Naive thymus-derived CD4-positive, alpha-beta T cell (primary cell): Measurements from ENCODE around the gene MPDU1. TPM values are rescaled to one million over a fixed set of nuclear protein-coding genes. Genes with fewer than 3 reads are reported as not detected.
A peak's percentile ranks its signal among the peaks of the same experiment; 100 is the strongest.
"Not testable (repeated sequence)": the region's sequence is repeated elsewhere in the genome, so short reads cannot be mapped to it uniquely, and the experiment has no call there.

Experiments
- ATAC-seq: fragments of 150-1000 bp; cut with Tn5 transposase; 2 replicates; pipeline ENCODE4 v1.10.0; 2021; ENCODE audit warnings: mild to moderate bottlenecking, moderate library complexity
- CTCF ChIA-PET: fragments of 350-600 bp; sonication (Branson Sonifier 250); formaldehyde crosslinking; loops from one replicate; lab custom pipeline; 2021; ENCODE audit warnings: antibody characterized with exemption; lab: Charles Lee
- POLR2A ChIA-PET: fragments of 350-600 bp; sonication (Branson Sonifier 250); formaldehyde crosslinking; loops from one replicate; lab custom pipeline; 2021; ENCODE audit warnings: antibody characterized with exemption, inconsistent platforms; lab: Charles Lee
- DNase-seq, 9 donors: peaks; one replicate each; pipeline versions ENCODE4 v3.0.0 to v3.0.0-alpha.2; 2020 to 2022; ENCODE audit warnings: mixed read lengths in 1 of 9
- H3K27ac ChIP-seq: one replicate; pipeline ENCODE4 v1.7.0; 2013; ENCODE audit warnings: mild to moderate bottlenecking, low read depth, low read length, moderate library complexity
- H3K27me3 ChIP-seq, 2 donors: one replicate each; pipeline ENCODE4 v1.7.0; 2013; ENCODE audit warnings: low read length in 2 of 2, mild to moderate bottlenecking in 2 of 2, moderate library complexity in 2 of 2; ENCODE audit not compliant: control insufficient read depth in 2 of 2, insufficient read depth in 2 of 2
- H3K36me3 ChIP-seq, 3 experiments: 1 replicate in 2 of 3; 2 replicates in 1 of 3; pipeline ENCODE4 v1.7.0; 2013; ENCODE audit warnings: low read length in 3 of 3, mild to moderate bottlenecking in 3 of 3, moderate library complexity in 1 of 3; ENCODE audit not compliant: insufficient read depth in 3 of 3, control insufficient read depth in 2 of 3
- H3K4me1 ChIP-seq, 2 donors: one replicate each; pipeline ENCODE4 v1.7.0; 2013; ENCODE audit warnings: low read length in 2 of 2, mild to moderate bottlenecking in 2 of 2, moderate library complexity in 1 of 2; ENCODE audit not compliant: control insufficient read depth in 2 of 2, insufficient read depth in 2 of 2
- H3K4me3 ChIP-seq: 2 replicates; pipeline ENCODE4 v1.7.0; 2013; ENCODE audit warnings: mild to moderate bottlenecking, low read length
- H3K9me3 ChIP-seq, 3 experiments: 1 replicate in 2 of 3; 2 replicates in 1 of 3; pipeline ENCODE4 v1.7.0; 2013; ENCODE audit warnings: low read length in 3 of 3; ENCODE audit not compliant: control insufficient read depth in 2 of 3
- H3K27ac Mint-ChIP-seq, 9 donors: one replicate each; pipeline ENCODE4 v1.8.0; 2020 to 2022; ENCODE audit warnings: mixed read lengths in 9 of 9, mild to moderate bottlenecking in 8 of 9, moderate library complexity in 5 of 9, inconsistent platforms in 2 of 9
- H3K27me3 Mint-ChIP-seq, 5 donors: one replicate each; pipeline ENCODE4 v1.8.0; 2021 to 2022; ENCODE audit warnings: mixed read lengths in 5 of 5, mild to moderate bottlenecking in 1 of 5
- H3K36me3 Mint-ChIP-seq, 5 donors: one replicate each; pipeline ENCODE4 v1.8.0; 2020 to 2022; ENCODE audit warnings: mixed read lengths in 5 of 5, mild to moderate bottlenecking in 3 of 5, inconsistent platforms in 1 of 5
- H3K4me1 Mint-ChIP-seq, 7 donors: one replicate each; pipeline ENCODE4 v1.8.0; 2020 to 2022; ENCODE audit warnings: mixed read lengths in 7 of 7, mild to moderate bottlenecking in 3 of 7, inconsistent platforms in 1 of 7
- H3K4me3 Mint-ChIP-seq, 10 donors: one replicate each; pipeline ENCODE4 v1.8.0; 2020 to 2022; ENCODE audit warnings: mild to moderate bottlenecking in 10 of 10, mixed read lengths in 10 of 10, moderate library complexity in 6 of 10, inconsistent platforms in 2 of 10
- H3K9me3 Mint-ChIP-seq, 11 donors: one replicate each; pipeline ENCODE4 v1.8.0; 2020 to 2022; ENCODE audit warnings: mixed read lengths in 11 of 11, mild to moderate bottlenecking in 4 of 11, inconsistent platforms in 1 of 11, moderate library complexity in 1 of 11
- intact Hi-C, 2 donors: fragments of 100-400 bp; cut with micrococcal nuclease; formaldehyde crosslinking; loops; one replicate each; pipeline ENCODE4 v1.15.1; 2023
- polyA plus RNA-seq, 2 donors: library from polyadenylated mRNA; unstranded; fragments of 300-500 nt; fragmentation: Illumina TruSeq; gene quantifications; one replicate each; pipeline ENCODE4 v1.2.3, GENCODE V29; 2021
- total RNA-seq, 6 experiments: library from RNA in 5 of 6; stranded (reverse) in 5 of 6; gene quantifications; 1 replicate in 5 of 6; 2 replicates in 1 of 6; pipeline ENCODE4 v1.2.3 and lab custom pipeline; 2021 to 2026

MPDU1 gene
- total and polyA plus RNA-seq, 7 experiments from 2014 or later: 25.4 to 79.8 (median 39.1) TPM

GRCh38 chr17:7620835-7621234 is 37.2 kb downstream of the MPDU1 start:
- Histone ChIP-seq H3K36me3 (no peaks in the 10 kb centered on the region), H3K4me3 (no peak overlapping the region), H3K27me3 (no peaks in the 10 kb centered on the region), H3K27ac (no peak overlapping the region), H3K4me1 (no peaks in the 10 kb centered on the region), H3K9me3 (no peaks in the 10 kb centered on the region)
- intact Hi-C loops: no loop called here
- DNase-seq (no peak), ATAC-seq (no peak)
- Mint-ChIP-seq H3K27me3 (peaks cover 0 to 4% (median 0%) of the 10 kb centered on the region in 5 donors), H3K4me1 (peaks cover 0 to 9% (median 0%) of the 10 kb centered on the region in 7 donors), H3K27ac (no peak overlapping the region), H3K36me3 (no peaks in the 10 kb centered on the region), H3K9me3 (no peaks in the 10 kb centered on the region), H3K4me3 (no peak overlapping the region)
- ChIA-PET POLR2A (interaction anchor here (0.6 to 1.7 kb wide), 4 partner anchors 37 to 579 kb away, joined by 3 read pairs; partner anchors contain the start of gene MPDU1), CTCF (interaction anchor here (0.7 kb wide), 1 partner anchor 473 kb away, joined by 4 read pairs; no protein-coding TSS in a partner anchor)

DNA sequence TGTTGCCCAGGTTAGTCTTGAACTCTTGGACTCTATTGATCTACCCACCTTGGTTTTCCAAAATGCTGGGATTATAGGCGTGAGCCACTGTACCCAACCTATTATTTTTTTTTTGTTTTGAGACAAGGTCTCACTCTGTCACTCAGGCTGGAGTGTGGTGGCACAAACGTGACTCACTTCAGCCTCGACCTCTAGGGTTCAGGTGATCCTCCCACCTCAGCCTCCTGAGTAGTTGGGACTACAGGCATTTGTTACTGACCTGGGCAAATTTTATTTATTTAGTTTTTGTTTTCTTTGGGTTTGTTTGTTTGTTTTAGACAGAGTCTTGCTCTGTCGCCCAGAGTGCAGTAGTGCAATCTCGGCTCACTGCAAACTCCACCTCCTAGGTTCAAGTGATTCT is 40.0 kb downstream of the MPDU1 start:
- H3K4me1 ChIP-seq: peaks cover 5% of the 10 kb centered on the region in 2 donors
- intact Hi-C loops: no loop called here
- Mint-ChIP-seq H3K4me3 (no peak overlapping the region), H3K27me3 (peaks cover 0 to 2% (median 0%) of the 10 kb centered on the region in 5 donors), H3K9me3 (no peaks in the 10 kb centered on the region), H3K4me1 (peaks cover 7 to 19% (median 16%) of the 10 kb centered on the region in 7 donors), H3K36me3 (peaks cover 0 to 3% (median 0%) of the 10 kb centered on the region in 5 donors), H3K27ac (peak overlapping the region in 1 of 9 donors; percentile 45)
- H3K4me3 ChIP-seq: no peak overlapping the region
- CTCF ChIA-PET: interaction anchor here (0.7 kb wide), 1 partner anchor 63 kb away, joined by 9 read pairs; no protein-coding TSS in a partner anchor
- no peak for ATAC-seq
- H3K36me3 ChIP-seq: peaks cover 0 to 3% (median 0%) of the 10 kb centered on the region in 3 experiments
- no peak overlapping the region for H3K27ac ChIP-seq
- no peaks in the 10 kb centered on the region for H3K27me3 ChIP-seq
- DNase-seq: no peak
- no peaks in the 10 kb centered on the region for H3K9me3 ChIP-seq
- POLR2A ChIA-PET: no interaction called here

- CTCF ChIA-PET: not testable (repeated sequence)
- H3K27ac Mint-ChIP-seq: peak overlapping the region in 2 of 9 donors; percentile 32 to 91
Observed at GRCh38 chr17:7625749-7626148, 42.1 kb downstream of the MPDU1 start.

DNA sequence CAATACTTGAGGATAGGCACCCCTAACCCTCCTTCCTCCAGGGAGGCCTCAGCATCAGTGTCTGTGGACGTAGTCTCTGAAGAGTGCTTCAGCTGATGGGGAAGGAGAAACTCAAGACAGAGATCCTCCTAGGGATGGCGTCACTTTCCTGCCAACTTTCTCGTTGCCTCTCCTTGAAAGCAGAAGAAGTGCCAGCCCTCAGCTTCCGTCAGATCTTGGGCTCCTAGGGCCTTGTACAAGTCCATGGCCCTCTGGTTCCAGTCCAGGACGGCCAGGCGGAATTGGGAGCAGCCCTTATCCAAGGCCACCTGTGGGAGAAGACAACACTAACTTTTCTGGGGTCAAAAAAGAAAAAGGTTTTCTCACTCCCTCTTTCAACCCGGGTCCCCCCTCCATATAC is 42.7 kb downstream of the MPDU1 start:
- H3K4me3 ChIP-seq: no peak overlapping the region
- peaks cover 7 to 19% (median 16%) of the 10 kb centered on the region in 7 donors for H3K4me1 Mint-ChIP-seq
- POLR2A ChIA-PET: interaction anchor here (1.0 to 3.0 kb wide), 6 partner anchors 9 to 77 kb away, joined by 4 to 76 read pairs (median 9); partner anchors contain the start of genes FXR2, TP53 and WRAP53

More at GRCh38 chr17:7625749-7626148, 42.1 kb downstream of the MPDU1 start:
- POLR2A ChIA-PET: interaction anchor here (0.6 to 3.0 kb wide), 4 partner anchors 9 to 569 kb away, joined by 3 to 76 read pairs (median 9); partner anchors contain the start of genes TP53 and WRAP53
- H3K27me3 ChIP-seq, H3K9me3 ChIP-seq, intact Hi-C loops, DNase-seq, H3K9me3 Mint-ChIP-seq, H3K4me3 ChIP-seq, H3K4me1 ChIP-seq, H3K36me3 ChIP-seq, H3K36me3 Mint-ChIP-seq, ATAC-seq, H3K27me3 Mint-ChIP-seq, H3K27ac ChIP-seq: not testable (repeated sequence)
- Mint-ChIP-seq H3K4me3 (peak overlapping the region in 2 of 10 donors; percentile 94 to 95), H3K4me1 (peaks cover 7 to 19% (median 16%) of the 10 kb centered on the region in 7 donors)

GRCh38 chr17:7626956-7627249 is 43.3 kb downstream of the MPDU1 start:
- intact Hi-C loops: loop anchor here (1.0 kb wide), 3 partner anchors 12 to 61 kb away; partner anchors contain the start of genes ATP1B2 (in 2 of the 2) and WRAP53 (in 2 of the 2)
- H3K27ac ChIP-seq: peak overlapping the region; percentile 93
- POLR2A ChIA-PET: interaction anchor here (0.7 to 3.0 kb wide), 10 partner anchors 8 to 143 kb away, joined by 3 to 76 read pairs (median 5); partner anchors contain the start of genes ATP1B2, FXR2, POLR2A and TP53

More for the DNA sequence above, 42.7 kb downstream of the MPDU1 start:
- peaks cover 5% of the 10 kb centered on the region in 2 donors for H3K4me1 ChIP-seq
- H3K36me3 ChIP-seq: peaks cover 0 to 3% (median 0%) of the 10 kb centered on the region in 3 experiments
- Mint-ChIP-seq H3K36me3 (peaks cover 0 to 3% (median 0%) of the 10 kb centered on the region in 5 donors), H3K9me3 (no peaks in the 10 kb centered on the region), H3K27ac (peak overlapping the region in 7 of 9 donors; percentile 41 to 91 (median 85)), H3K27me3 (no peaks in the 10 kb centered on the region), H3K4me3 (peak overlapping the region; percentile 90 to 96 (median 94))
- peak; percentile 12 for ATAC-seq
- CTCF ChIA-PET: interaction anchor here (0.6 to 2.2 kb wide), 2 partner anchors 11 to 61 kb away, joined by 4 to 18 read pairs; partner anchors contain the start of genes TP53 and WRAP53
- H3K9me3 ChIP-seq: no peaks in the 10 kb centered on the region
- H3K27ac ChIP-seq: peak overlapping the region; percentile 93
- intact Hi-C loops: no loop called here
- H3K27me3 ChIP-seq: no peaks in the 10 kb centered on the region
- no peak for DNase-seq

DNA sequence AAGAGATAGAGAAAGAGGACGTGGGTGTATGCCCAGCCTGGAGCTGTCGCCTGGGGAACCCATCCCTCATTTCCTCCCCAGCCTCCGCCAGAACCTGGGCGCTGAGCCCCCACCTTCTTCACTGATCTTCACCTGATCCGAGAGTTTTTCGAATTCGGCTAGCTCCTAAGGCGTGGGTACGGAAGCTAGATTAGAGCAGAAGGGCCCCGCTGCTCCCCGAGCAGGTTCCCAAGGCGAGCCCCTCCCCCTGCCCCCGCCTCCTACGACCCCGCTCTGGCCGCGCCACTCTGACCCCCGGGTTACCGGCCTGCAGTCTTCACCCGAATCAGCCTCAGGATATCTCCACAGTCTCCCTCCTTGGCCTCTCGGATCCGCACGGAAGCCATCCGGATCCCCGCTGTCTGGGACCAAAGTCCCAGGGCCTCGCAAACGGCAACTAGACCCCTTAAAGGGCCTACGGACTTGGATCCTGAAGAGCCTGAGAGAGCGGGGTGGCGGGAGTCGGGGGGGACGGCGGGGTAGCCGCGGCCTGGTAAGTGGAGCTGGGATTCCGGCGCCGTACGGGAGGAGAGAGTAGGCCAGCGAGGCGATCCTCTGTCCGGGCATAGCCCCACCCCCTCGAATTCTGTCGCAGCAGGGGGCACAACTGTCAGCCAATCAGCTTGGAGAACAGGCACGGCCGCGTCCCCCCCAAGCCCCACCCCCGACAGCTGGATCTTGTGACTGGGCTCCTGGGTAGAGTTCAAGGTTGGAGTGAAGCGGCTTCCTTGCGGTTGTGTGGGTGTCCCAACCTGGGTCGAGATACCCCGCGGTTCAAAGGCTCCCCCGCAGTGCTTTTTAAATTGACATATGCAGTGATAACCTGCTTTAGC is 43.8 kb downstream of the MPDU1 start, which contains the start of gene SAT2:
Gene SAT2 (minus strand): TSS at position 572 of the 872 bp plus-strand sequence. CDS start 186 bp downstream, at position 386.
- H3K27ac ChIP-seq: peak within 1 kb of the TSS; percentile 93
- H3K4me1 Mint-ChIP-seq: peaks cover 7 to 19% (median 17%) of the 10 kb centered on the region in 7 donors
- intact Hi-C loops: loop anchor here (1.0 kb wide), 3 partner anchors 12 to 61 kb away; partner anchors contain the start of genes ATP1B2 (in 2 of the 2) and WRAP53 (in 2 of the 2)
- H3K4me1 ChIP-seq: peaks cover 5% of the 10 kb centered on the region in 2 donors
- POLR2A ChIA-PET: interaction anchor here (0.7 to 3.0 kb wide), 20 partner anchors 7 to 255 kb away, joined by 3 to 76 read pairs (median 4); partner anchors contain the start of genes ATP1B2, FXR2, MPDU1 and POLR2A
- peak within 1 kb of the TSS; percentile 90 to 96 (median 94) for H3K4me3 Mint-ChIP-seq
- H3K27me3 ChIP-seq: no peaks in the 10 kb centered on the region
- no peaks in the 10 kb centered on the region for H3K27me3 Mint-ChIP-seq
- CTCF ChIA-PET: interaction anchor here (0.6 to 2.2 kb wide), 9 partner anchors 8 to 576 kb away, joined by 3 to 18 read pairs (median 3); partner anchors contain the start of genes FXR2, SOX15, TP53 and WRAP53
- H3K36me3 ChIP-seq: peaks cover 0 to 3% (median 0%) of the 10 kb centered on the region in 3 experiments
- peak; percentile 97 for ATAC-seq
- H3K36me3 Mint-ChIP-seq: peaks cover 0 to 3% (median 0%) of the 10 kb centered on the region in 5 donors
- peak within 1 kb of the TSS; percentile 79 for H3K4me3 ChIP-seq
- DNase-seq: peak; percentile 47 to 87 (median 72)
- no peaks in the 10 kb centered on the region for H3K9me3 ChIP-seq
- peak within 1 kb of the TSS; percentile 75 to 95 (median 87) for H3K27ac Mint-ChIP-seq
- H3K9me3 Mint-ChIP-seq: no peaks in the 10 kb centered on the region

More at GRCh38 chr17:7626956-7627249, 43.3 kb downstream of the MPDU1 start:
- H3K27me3 ChIP-seq: no peaks in the 10 kb centered on the region
- Mint-ChIP-seq H3K4me1 (peaks cover 7 to 19% (median 16%) of the 10 kb centered on the region in 7 donors), H3K27ac (peak overlapping the region; percentile 75 to 95 (median 87)), H3K27me3 (no peaks in the 10 kb centered on the region), H3K9me3 (no peaks in the 10 kb centered on the region), H3K4me3 (peak overlapping the region; percentile 90 to 96 (median 94)), H3K36me3 (peaks cover 0 to 3% (median 0%) of the 10 kb centered on the region in 5 donors)
- H3K9me3 ChIP-seq: no peaks in the 10 kb centered on the region
- peaks cover 5% of the 10 kb centered on the region in 2 donors for H3K4me1 ChIP-seq
- CTCF ChIA-PET: interaction anchor here (0.6 to 2.2 kb wide), 4 partner anchors 8 to 61 kb away, joined by 3 to 18 read pairs (median 4); partner anchors contain the start of genes TP53 and WRAP53
- H3K36me3 ChIP-seq: peaks cover 0 to 3% (median 0%) of the 10 kb centered on the region in 3 experiments
- peak overlapping the region; percentile 79 for H3K4me3 ChIP-seq
- DNase-seq (no peak), ATAC-seq (no peak)
